ENCODE measurements around the gene MCOLN2. TPM values are rescaled to one million over a fixed set of nuclear protein-coding genes. Genes with fewer than 3 reads are reported as not detected.

MCOLN2 gene
- total and polyA plus RNA-seq, 2 of the 13 experiments (the other 11 are each of a cell fraction or from before 2014, with no cell fraction given): not detected

GRCh38 chr1:84949664-84950063 is 47.2 kb downstream of the MCOLN2 start:
- Histone ChIP-seq H3K36me3 (replicated peaks in 1 of 2; ENCODE audit: control insufficient read depth in 1 of 2, insufficient read depth in 2 of 2, low read length in 2 of 2) (no peaks in the 10 kb centered on the region), H3K79me2 (ENCODE audit: insufficient read depth, low read length) (no peaks in the 10 kb centered on the region), H3K4me2 (ENCODE audit: low read depth, low read length) (no peak overlapping the region), H3K27me3 (ENCODE audit: control insufficient read depth in 1 of 2, insufficient read depth in 2 of 2, low read length in 2 of 2) (no peaks in the 10 kb centered on the region), H3K9ac (ENCODE audit: insufficient read depth, low read depth, low read length) (no peak overlapping the region), H3K9me3 (ENCODE audit: low read length) (no peaks in the 10 kb centered on the region), H4K20me1 (ENCODE audit: insufficient read depth, low read length) (no peaks in the 10 kb centered on the region), H3K4me1 (ENCODE audit: insufficient read depth, low read length) (peaks cover 5% of the 10 kb centered on the region), H3K27ac (ENCODE audit: extremely low read length, insufficient read depth, low read length) (no peak overlapping the region), H2AFZ (ENCODE audit: low read length) (no peak overlapping the region), H3K4me3 (replicated peaks in 1 of 3; ENCODE audit: insufficient read depth in 1 of 3, low read depth in 2 of 3, low read length in 3 of 3) (no peak overlapping the region)
- ChIA-PET POLR2A (no interaction called here), CTCF (ENCODE audit: low intra/inter-chr PET ratio, low total read pairs) (no interaction called here)
- ATAC-seq: no peak
- TF ChIP-seq ZNF207 (IDR thresholded peaks at IDR 0.05; ENCODE audit: borderline replicate concordance): no peak
- TF ChIP-seq, protein P1, sequence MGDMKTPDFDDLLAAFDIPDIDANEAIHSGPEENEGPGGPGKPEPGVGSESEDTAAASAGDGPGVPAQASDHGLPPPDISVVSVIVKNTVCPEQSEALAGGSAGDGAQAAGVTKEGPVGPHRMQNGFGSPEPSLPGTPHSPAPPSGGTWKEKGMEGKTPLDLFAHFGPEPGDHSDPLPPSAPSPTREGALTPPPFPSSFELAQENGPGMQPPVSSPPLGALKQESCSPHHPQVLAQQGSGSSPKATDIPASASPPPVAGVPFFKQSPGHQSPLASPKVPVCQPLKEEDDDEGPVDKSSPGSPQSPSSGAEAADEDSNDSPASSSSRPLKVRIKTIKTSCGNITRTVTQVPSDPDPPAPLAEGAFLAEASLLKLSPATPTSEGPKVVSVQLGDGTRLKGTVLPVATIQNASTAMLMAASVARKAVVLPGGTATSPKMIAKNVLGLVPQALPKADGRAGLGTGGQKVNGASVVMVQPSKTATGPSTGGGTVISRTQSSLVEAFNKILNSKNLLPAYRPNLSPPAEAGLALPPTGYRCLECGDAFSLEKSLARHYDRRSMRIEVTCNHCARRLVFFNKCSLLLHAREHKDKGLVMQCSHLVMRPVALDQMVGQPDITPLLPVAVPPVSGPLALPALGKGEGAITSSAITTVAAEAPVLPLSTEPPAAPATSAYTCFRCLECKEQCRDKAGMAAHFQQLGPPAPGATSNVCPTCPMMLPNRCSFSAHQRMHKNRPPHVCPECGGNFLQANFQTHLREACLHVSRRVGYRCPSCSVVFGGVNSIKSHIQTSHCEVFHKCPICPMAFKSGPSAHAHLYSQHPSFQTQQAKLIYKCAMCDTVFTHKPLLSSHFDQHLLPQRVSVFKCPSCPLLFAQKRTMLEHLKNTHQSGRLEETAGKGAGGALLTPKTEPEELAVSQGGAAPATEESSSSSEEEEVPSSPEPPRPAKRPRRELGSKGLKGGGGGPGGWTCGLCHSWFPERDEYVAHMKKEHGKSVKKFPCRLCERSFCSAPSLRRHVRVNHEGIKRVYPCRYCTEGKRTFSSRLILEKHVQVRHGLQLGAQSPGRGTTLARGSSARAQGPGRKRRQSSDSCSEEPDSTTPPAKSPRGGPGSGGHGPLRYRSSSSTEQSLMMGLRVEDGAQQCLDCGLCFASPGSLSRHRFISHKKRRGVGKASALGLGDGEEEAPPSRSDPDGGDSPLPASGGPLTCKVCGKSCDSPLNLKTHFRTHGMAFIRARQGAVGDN (CRISPR knock-in tag; IDR thresholded peaks at IDR 0.05): no peak
- TF ChIP-seq GLI4 (CRISPR knock-in tag; IDR thresholded peaks at IDR 0.05; ENCODE audit: borderline replicate concordance): no peak
- no peak for TF ChIP-seq ZFAT (CRISPR knock-in tag; conservative IDR thresholded peaks at IDR 0.05)
- TF ChIP-seq NRL (CRISPR knock-in tag; IDR thresholded peaks at IDR 0.05; ENCODE audit: borderline replicate concordance): no peak
- TF ChIP-seq GRHL1 (CRISPR knock-in tag; conservative IDR thresholded peaks at IDR 0.05): no peak
- no peak for TF ChIP-seq PAWR (CRISPR knock-in tag; IDR thresholded peaks at IDR 0.05; ENCODE audit: borderline replicate concordance)
- TF ChIP-seq ZFP36L2 (CRISPR knock-in tag; IDR thresholded peaks at IDR 0.05): no peak
- in situ Hi-C loops (cut with HindIII; ENCODE audit: extremely low pct_ligation_motif_present, low pct_unique_long_range_greater_than_20kb) (no loop called here), intact Hi-C loops (cut with micrococcal nuclease; ENCODE audit: unreplicated experiment) (loop anchor here (10.0 kb wide), 1 partner anchor 155 kb away; no protein-coding TSS in a partner anchor)
- FAIRE-seq: no peak
- no peak for DNase-seq (ENCODE audit: low spot score)
- no TSS peak for BruUV-seq (replicated peaks)

All from HepG2 (cell line).